ENCODE results near the gene NT5C1B.

- TF ChIP-seq CTCF (IDR thresholded peaks at IDR 0.05) (peak; percentile 83 to 91 (median 89)), POLR2A (IDR thresholded peaks at IDR 0.05) (no peak)
Observed at GRCh38 chr2:18520451-18521425, 68.6 kb downstream of the NT5C1B start.

All from body of pancreas (tissue), 4 donors.